ENCODE measurements around the gene EIF2B2.

DNA sequence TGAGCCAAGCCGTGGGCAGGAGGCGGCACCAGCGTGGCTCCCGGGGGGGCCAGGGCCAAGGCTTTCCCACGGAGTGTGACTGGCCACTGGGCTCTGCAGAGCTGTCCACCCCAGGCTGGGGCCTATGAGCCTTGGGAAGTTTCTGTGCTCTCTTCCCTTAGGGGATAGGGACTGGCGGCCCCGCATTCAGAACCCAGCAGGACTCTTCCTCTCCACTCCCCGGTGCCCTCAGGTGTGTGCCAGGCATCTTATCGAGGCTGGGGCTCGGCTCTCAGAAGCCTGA is 17.8 kb upstream of the EIF2B2 start:
- TF ChIP-seq, protein P1, sequence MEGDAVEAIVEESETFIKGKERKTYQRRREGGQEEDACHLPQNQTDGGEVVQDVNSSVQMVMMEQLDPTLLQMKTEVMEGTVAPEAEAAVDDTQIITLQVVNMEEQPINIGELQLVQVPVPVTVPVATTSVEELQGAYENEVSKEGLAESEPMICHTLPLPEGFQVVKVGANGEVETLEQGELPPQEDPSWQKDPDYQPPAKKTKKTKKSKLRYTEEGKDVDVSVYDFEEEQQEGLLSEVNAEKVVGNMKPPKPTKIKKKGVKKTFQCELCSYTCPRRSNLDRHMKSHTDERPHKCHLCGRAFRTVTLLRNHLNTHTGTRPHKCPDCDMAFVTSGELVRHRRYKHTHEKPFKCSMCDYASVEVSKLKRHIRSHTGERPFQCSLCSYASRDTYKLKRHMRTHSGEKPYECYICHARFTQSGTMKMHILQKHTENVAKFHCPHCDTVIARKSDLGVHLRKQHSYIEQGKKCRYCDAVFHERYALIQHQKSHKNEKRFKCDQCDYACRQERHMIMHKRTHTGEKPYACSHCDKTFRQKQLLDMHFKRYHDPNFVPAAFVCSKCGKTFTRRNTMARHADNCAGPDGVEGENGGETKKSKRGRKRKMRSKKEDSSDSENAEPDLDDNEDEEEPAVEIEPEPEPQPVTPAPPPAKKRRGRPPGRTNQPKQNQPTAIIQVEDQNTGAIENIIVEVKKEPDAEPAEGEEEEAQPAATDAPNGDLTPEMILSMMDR (conservative IDR thresholded peaks at IDR 0.05; ENCODE audit: low read depth in 2 of 2) = no peak
- TF ChIP-seq POLR2AphosphoS5 (IDR thresholded peaks at IDR 0.05; ENCODE audit: low read depth) (no peak), EZH2phosphoT487 (IDR thresholded peaks at IDR 0.05; ENCODE audit: unreplicated experiment) (no peak), CREB1 (CRISPR knock-in tag; IDR thresholded peaks at IDR 0.05; ENCODE audit: low read depth) (no peak), EZH2 (IDR thresholded peaks at IDR 0.05; ENCODE audit: low read depth, unreplicated experiment) (no peak), NANOG (IDR thresholded peaks at IDR 0.05; ENCODE audit: borderline replicate concordance) (no peak), JUNB (IDR thresholded peaks at IDR 0.05; ENCODE audit: unreplicated experiment) (no peak), ZNF331 (CRISPR knock-in tag; IDR thresholded peaks at IDR 0.05; ENCODE audit: low read depth) (no peak), ZNF114 (CRISPR knock-in tag; IDR thresholded peaks at IDR 0.05) (no peak), STAT1 (IDR thresholded peaks at IDR 0.05; ENCODE audit: unreplicated experiment) (no peak)
- TF ChIP-seq, protein P2, sequence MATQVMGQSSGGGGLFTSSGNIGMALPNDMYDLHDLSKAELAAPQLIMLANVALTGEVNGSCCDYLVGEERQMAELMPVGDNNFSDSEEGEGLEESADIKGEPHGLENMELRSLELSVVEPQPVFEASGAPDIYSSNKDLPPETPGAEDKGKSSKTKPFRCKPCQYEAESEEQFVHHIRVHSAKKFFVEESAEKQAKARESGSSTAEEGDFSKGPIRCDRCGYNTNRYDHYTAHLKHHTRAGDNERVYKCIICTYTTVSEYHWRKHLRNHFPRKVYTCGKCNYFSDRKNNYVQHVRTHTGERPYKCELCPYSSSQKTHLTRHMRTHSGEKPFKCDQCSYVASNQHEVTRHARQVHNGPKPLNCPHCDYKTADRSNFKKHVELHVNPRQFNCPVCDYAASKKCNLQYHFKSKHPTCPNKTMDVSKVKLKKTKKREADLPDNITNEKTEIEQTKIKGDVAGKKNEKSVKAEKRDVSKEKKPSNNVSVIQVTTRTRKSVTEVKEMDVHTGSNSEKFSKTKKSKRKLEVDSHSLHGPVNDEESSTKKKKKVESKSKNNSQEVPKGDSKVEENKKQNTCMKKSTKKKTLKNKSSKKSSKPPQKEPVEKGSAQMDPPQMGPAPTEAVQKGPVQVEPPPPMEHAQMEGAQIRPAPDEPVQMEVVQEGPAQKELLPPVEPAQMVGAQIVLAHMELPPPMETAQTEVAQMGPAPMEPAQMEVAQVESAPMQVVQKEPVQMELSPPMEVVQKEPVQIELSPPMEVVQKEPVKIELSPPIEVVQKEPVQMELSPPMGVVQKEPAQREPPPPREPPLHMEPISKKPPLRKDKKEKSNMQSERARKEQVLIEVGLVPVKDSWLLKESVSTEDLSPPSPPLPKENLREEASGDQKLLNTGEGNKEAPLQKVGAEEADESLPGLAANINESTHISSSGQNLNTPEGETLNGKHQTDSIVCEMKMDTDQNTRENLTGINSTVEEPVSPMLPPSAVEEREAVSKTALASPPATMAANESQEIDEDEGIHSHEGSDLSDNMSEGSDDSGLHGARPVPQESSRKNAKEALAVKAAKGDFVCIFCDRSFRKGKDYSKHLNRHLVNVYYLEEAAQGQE (IDR thresholded peaks at IDR 0.05; ENCODE audit: unreplicated experiment) = no peak
- TF ChIP-seq, protein P3, sequence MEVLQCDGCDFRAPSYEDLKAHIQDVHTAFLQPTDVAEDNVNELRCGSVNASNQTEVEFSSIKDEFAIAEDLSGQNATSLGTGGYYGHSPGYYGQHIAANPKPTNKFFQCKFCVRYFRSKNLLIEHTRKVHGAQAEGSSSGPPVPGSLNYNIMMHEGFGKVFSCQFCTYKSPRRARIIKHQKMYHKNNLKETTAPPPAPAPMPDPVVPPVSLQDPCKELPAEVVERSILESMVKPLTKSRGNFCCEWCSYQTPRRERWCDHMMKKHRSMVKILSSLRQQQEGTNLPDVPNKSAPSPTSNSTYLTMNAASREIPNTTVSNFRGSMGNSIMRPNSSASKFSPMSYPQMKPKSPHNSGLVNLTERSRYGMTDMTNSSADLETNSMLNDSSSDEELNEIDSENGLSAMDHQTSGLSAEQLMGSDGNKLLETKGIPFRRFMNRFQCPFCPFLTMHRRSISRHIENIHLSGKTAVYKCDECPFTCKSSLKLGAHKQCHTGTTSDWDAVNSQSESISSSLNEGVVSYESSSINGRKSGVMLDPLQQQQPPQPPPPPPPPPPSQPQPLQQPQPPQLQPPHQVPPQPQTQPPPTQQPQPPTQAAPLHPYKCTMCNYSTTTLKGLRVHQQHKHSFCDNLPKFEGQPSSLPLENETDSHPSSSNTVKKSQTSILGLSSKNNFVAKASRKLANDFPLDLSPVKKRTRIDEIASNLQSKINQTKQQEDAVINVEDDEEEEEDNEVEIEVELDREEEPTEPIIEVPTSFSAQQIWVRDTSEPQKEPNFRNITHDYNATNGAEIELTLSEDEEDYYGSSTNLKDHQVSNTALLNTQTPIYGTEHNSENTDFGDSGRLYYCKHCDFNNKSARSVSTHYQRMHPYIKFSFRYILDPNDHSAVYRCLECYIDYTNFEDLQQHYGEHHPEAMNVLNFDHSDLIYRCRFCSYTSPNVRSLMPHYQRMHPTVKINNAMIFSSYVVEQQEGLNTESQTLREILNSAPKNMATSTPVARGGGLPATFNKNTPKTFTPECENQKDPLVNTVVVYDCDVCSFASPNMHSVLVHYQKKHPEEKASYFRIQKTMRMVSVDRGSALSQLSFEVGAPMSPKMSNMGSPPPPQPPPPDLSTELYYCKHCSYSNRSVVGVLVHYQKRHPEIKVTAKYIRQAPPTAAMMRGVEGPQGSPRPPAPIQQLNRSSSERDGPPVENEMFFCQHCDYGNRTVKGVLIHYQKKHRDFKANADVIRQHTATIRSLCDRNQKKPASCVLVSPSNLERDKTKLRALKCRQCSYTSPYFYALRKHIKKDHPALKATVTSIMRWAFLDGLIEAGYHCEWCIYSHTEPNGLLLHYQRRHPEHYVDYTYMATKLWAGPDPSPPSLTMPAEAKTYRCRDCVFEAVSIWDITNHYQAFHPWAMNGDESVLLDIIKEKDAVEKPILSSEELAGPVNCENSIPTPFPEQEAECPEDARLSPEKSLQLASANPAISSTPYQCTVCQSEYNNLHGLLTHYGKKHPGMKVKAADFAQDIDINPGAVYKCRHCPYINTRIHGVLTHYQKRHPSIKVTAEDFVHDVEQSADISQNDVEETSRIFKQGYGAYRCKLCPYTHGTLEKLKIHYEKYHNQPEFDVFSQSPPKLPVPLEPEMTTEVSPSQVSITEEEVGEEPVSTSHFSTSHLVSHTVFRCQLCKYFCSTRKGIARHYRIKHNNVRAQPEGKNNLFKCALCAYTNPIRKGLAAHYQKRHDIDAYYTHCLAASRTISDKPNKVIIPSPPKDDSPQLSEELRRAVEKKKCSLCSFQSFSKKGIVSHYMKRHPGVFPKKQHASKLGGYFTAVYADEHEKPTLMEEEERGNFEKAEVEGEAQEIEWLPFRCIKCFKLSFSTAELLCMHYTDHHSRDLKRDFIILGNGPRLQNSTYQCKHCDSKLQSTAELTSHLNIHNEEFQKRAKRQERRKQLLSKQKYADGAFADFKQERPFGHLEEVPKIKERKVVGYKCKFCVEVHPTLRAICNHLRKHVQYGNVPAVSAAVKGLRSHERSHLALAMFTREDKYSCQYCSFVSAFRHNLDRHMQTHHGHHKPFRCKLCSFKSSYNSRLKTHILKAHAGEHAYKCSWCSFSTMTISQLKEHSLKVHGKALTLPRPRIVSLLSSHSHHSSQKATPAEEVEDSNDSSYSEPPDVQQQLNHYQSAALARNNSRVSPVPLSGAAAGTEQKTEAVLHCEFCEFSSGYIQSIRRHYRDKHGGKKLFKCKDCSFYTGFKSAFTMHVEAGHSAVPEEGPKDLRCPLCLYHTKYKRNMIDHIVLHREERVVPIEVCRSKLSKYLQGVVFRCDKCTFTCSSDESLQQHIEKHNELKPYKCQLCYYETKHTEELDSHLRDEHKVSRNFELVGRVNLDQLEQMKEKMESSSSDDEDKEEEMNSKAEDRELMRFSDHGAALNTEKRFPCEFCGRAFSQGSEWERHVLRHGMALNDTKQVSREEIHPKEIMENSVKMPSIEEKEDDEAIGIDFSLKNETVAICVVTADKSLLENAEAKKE (CRISPR knock-in tag; IDR thresholded peaks at IDR 0.05) = no peak
- TF ChIP-seq, protein P4, sequence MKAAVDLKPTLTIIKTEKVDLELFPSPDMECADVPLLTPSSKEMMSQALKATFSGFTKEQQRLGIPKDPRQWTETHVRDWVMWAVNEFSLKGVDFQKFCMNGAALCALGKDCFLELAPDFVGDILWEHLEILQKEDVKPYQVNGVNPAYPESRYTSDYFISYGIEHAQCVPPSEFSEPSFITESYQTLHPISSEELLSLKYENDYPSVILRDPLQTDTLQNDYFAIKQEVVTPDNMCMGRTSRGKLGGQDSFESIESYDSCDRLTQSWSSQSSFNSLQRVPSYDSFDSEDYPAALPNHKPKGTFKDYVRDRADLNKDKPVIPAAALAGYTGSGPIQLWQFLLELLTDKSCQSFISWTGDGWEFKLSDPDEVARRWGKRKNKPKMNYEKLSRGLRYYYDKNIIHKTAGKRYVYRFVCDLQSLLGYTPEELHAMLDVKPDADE (IDR thresholded peaks at IDR 0.05) = no peak

Data from GM23338 (cell line).